ENCODE measurements around the gene ALG11.
A peak's percentile ranks its signal among the peaks of the same experiment; 100 is the strongest.

ALG11 gene

DNA sequence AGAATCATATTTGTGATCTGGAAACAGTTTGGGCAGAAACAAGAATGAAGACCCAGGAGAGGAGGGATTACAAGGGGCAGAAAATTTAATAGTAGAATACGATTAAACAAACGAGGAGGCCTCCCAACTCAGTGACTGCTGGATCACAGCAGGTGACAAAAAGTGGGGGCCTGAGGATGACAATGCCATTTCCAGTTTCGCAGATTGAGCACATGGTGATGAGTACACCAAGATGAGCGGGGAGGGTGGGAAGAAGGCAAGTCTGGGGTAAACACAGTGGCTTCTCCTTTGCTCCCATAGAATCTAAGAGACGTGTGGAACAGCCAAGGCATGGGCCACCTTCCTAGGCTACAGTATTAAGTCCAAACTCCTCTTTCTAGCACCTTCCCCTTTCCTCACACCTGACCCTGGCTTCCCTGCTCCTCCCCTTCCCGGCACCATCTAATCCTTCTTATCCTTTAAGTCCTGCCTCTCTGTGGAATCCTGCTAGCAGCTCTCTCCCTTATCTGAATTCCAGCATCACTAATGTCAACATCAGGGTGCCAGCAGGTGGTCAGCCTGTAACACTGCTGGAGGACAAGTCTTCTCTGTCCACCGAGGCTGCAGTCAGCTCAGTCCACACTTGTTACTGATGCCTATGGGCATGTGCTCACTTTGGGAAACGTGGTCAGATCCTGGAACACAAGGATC is 14.4 kb upstream of the ALG11 start:
- no peak for DNase-seq (ENCODE audit: low spot score)

DNA sequence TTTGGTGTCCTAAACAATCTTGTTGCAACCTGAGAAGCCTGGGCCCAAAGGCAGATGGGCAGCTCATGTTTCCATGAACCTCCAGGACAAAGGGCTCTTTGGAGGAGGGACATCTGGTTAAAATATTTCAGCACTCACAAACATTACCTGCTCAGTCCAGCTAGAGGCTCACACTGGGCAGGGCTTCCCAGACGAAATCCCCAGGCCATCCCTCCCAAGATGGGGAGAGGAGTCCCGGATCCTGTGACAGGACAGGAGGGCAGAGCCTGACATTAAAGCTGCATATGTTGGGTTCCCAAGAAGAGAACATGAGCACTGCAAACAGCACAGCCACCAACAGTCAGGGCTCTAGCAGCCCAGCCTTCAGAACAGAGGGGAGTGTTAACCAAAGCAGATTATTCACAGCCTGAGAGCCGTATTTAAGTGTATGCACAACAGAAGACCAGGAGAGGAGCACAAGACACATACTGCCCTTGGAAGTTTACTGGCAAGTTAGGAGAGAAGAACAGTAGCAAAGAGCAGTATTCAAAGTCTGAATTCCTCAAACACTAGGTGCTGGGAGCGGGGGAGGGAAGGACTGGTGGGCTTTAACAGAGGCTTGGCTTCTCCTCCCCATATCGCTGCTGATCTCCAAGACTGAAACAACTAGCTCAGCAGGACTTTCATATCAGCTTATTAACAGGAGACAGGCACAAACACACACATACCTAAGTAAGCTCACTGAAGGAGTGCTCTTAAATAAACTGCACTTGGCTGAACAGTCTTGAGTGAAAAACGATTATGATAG is 13.3 kb upstream of the ALG11 start:
- DNase-seq (ENCODE audit: low spot score): no peak

- DNase-seq (ENCODE audit: low spot score): no peak
These were observed 12.7 kb upstream of the ALG11 start for GRCh38 chr13:51999510-51999911.

GRCh38 chr13:51999921-52000320 is 12.3 kb upstream of the ALG11 start:
- DNase-seq (ENCODE audit: low spot score): no peak

DNA sequence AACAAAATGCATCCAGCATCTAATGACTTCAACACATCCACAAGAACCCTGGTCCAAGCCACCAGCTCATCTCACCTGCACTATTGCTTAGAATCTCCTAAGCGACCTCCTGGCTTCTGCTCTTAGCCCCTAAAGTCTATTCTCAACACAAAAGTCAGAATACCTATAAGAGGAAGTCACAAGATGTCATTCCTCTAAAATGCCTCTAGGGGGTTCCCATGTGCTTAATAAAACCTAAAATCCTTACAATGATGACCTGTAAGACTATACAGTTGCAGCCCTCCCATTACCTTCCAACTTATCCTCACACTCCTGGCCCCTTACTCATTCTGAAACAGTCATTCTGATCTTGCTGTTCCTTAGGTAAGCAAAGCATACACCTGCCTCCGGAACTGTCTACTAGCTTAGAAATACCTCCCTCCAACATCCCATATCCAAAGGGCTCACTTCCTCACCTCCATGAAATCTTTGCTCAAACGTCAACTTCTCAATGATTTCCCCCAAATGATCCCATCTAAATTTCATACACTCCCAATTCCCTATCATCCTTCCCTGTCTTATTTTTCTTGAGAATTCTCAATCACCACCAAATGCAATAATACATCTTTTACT is 11.0 kb upstream of the ALG11 start:
- peak; percentile 27 for DNase-seq (ENCODE audit: low spot score)

DNA sequence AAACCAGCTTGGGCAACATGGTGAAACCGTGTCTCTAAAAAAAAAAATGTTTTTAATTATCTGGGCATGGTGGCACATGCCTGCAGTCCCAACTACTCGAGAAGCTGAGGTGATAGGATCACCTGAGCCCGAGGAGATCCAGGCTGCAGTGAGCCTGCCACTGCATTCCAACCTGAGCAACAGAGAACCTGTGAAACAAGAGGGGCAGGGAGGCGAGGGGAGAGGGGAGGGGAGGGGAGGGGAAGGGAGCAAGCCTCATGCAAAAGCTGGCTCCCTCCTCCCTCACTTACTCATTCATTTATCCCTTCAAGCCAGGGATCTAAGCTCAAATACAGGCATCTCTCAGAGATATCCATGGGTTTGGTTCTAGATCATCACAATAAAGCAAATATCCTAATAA is 9.8 kb upstream of the ALG11 start:
- no peak for DNase-seq (ENCODE audit: low spot score)

DNA sequence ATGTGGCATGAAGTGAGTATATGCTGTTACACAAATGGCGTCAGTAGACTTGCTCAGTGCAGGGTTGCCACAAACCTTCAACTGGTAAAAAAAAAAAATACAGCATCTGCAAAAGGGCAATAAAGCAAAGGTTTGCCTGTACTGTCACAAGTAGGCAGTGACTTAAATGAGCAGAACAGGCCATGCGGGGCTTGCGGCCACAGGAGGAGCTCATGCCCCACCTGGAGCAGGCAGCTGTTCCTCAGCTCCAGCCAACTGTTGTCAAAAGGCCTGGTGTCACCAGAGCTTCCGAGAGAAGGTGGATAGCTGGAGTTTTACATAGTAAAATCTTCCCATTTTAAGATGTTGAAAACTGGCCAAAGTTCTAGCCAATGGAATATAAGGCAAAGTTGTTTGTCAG is 8.7 kb upstream of the ALG11 start:
- no peak for DNase-seq (ENCODE audit: low spot score)

GRCh38 chr13:52004511-52005170 is 7.6 kb upstream of the ALG11 start:
- no peak for DNase-seq (ENCODE audit: low spot score)

- no peak for DNase-seq (ENCODE audit: low spot score)
These were observed 6.2 kb upstream of the ALG11 start for GRCh38 chr13:52005841-52006522.

DNA sequence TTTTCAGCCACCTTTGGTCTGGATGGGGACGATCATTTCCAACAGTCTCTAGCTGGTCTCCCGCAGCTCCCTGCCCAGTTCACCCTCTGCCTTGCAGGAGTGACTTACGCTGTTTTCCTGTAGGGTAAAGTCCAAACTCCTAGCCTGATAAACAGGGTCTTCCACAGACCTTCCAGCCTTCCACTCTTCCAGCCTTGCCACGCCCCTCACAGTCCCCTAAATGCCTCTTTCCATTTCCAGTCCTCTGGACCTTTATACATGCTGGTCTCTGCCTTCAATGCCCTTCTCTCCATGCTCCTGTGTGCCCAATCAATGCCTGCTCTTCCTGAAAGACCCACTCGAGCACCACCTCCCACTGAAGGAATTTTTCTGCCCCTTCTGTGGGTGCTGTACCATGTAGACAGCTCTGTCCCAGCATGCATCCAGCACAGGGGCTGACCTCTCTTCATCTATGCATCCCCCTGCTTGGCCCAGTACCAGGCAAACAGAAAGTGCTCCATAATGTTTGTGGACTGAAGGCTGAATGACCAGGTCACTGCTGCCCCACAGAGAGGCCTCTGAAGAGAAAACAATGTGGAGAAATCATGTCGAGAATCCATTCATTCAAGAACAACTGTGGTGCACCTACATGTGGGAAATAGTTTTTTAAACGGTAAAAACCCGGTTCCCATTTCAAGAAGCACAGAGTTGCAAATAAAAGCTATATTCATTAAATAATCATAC is 5.5 kb upstream of the ALG11 start:
- no peak for DNase-seq (ENCODE audit: low spot score)

- DNase-seq (ENCODE audit: low spot score): no peak
These were observed 2.3 kb upstream of the ALG11 start for GRCh38 chr13:52009946-52010345.

GRCh38 chr13:52010890-52011631 is 1.1 kb upstream of the ALG11 start, which contains the start of gene ATP7B:
Gene ATP7B (minus strand): TSS chr13:52011450. CDS start chr13:52011337, 113 bp downstream.
- DNase-seq (ENCODE audit: low spot score): no peak

GRCh38 chr13:52012512-52012836 is 276 bp downstream of the ALG11 start:
- DNase-seq (ENCODE audit: low spot score): no peak

DNA sequence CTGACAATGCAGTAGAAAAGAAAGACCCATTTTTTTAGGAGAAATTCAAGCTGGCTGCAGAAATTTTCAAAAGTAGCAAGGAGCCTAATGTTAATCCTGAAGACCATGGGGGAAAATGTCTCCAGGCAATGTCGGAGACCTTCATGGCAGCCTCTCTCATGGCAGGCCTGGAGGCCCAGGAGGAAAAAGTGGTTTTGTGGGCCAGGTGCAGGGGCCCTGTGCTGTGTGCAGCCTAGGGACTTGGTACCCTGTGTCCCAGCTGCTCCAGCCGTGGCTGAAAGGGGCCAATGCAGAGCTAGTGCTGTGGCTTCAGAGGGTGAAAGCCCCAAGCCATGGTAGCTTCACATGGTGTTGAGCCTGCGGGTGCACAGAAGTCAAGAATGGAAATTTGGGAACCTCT is 4.1 kb downstream of the ALG11 start:
- DNase-seq (ENCODE audit: low spot score): no peak

DNA sequence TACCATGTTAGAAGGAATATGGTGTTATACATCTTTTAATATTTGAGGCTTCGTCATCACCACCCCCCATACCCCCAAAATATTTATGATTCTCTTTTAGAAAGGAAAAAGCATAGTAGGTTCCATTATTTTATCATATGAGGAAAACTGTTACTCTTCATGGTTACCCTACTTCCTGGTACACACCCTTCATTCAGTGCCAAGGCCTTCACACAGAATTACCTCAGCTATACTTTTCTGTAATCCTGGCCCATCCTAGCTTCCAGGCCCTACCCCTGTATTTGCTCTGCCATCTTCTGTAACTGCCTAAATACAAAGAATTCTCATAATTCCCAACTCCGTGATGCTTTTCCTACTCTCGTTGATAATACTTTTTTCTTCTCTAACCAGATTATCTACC is 8.0 kb downstream of the ALG11 start:
- no peak for DNase-seq (ENCODE audit: low spot score)

- DNase-seq (ENCODE audit: low spot score): no peak
These were observed 10.2 kb downstream of the ALG11 start for GRCh38 chr13:52022356-52022755.

- no peak for DNase-seq (ENCODE audit: low spot score)
These were observed 12.3 kb downstream of the ALG11 start, which contains the start of gene UTP14C for GRCh38 chr13:52024481-52024880. Gene UTP14C (plus strand): TSS chr13:52024691. CDS start chr13:52028805, 4,114 bp downstream.

GRCh38 chr13:52025475-52026245 is 13.5 kb downstream of the ALG11 start:
- no peak for DNase-seq (ENCODE audit: low spot score)

DNA sequence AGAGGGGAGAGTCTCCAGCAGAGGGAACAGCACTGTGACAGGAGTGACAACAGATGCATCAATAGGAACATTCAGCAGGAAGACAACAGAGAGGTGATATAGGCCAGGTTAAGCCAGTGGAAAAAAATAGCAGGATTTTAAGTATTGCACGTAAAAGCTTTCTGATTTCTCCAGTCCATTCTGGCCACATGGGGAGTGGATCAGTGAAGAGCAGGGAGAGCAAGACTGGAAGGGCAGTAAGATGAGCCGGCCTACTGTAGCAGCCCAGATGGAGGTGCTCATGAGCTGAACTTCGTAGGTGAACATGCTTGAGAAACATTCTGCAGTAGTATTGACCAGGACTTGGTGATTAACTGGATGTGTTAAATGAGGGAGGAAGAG is 14.0 kb downstream of the ALG11 start:
- no peak for DNase-seq (ENCODE audit: low spot score)

- DNase-seq (ENCODE audit: low spot score): no peak
These were observed 15.6 kb downstream of the ALG11 start for GRCh38 chr13:52027832-52028231.

Measured in CD4-positive, alpha-beta T cell treated with Interleukin-6 at 100 ng/mL for 8 hours (primary cell).